Panc1 (cell line): ENCODE results near the gene CRADD. TPM values are rescaled to one million over a fixed set of nuclear protein-coding genes. Genes with fewer than 3 reads are reported as not detected.

Experiments
- ATAC-seq: fragments of 200-7000 bp; cut with Tn5 transposase; 2 replicates; pipeline ENCODE4 v1.9.1; 2020; ENCODE audit warnings: mild to moderate bottlenecking, moderate library complexity
- BruUV-seq: library from RNA; stranded (reverse); fragments of 400-500 nt; replicated peaks from 2 replicates; lab custom pipeline; 2021; lab: Mats Ljungman, UMichigan
- CTCF ChIA-PET: fragments of 300-600 bp; sonication (Branson Sonifier 250); formaldehyde crosslinking; loops from one replicate; lab custom pipeline; 2022; ENCODE audit warnings: antibody characterized with exemption; lab: Charles Lee
- POLR2A ChIA-PET: fragments of 300-600 bp; sonication (Branson Sonifier 250); formaldehyde crosslinking; loops from one replicate; lab custom pipeline; 2022; ENCODE audit warnings: antibody characterized with exemption; lab: Charles Lee
- DNase-seq: peaks from one replicate; pipeline ENCODE4 v3.0.0-alpha.2; 2010; ENCODE audit warnings: low read depth, low spot score
- H3K27ac ChIP-seq: 2 replicates; pipeline ENCODE4 v1.5.1; 2011; ENCODE audit warnings: mild to moderate bottlenecking, low read length, inconsistent platforms
- H3K27me3 ChIP-seq: fragments of 200-500 bp; sonication (Bioruptor generic); 2 replicates; pipeline ENCODE4 v1.6.0; 2014; ENCODE audit warnings: low read length, inconsistent platforms; ENCODE audit not compliant: control insufficient read depth, insufficient read depth
- H3K36me3 ChIP-seq: fragments of 200-500 bp; sonication (Bioruptor generic); 2 replicates; pipeline ENCODE4 v1.5.1; 2014; ENCODE audit warnings: inconsistent platforms, mild to moderate bottlenecking, low read length, moderate library complexity; ENCODE audit not compliant: control insufficient read depth, insufficient read depth
- H3K4me1 ChIP-seq: 2 replicates; pipeline ENCODE4 v1.5.1; 2011; ENCODE audit warnings: inconsistent platforms, mild to moderate bottlenecking, low read length, moderate library complexity; ENCODE audit not compliant: control insufficient read depth, insufficient read depth
- H3K4me3 ChIP-seq, 2 experiments: 2 replicates each; pipeline ENCODE4 v1.5.1; 2011 to 2012; ENCODE audit warnings: low read depth in 2 of 2, low read length in 2 of 2, mild to moderate bottlenecking in 2 of 2, inconsistent platforms in 1 of 2, moderate library complexity in 1 of 2
- H3K9me3 ChIP-seq: fragments of 200-500 bp; sonication (Bioruptor generic); 2 replicates; pipeline ENCODE4 v1.5.1; 2014; ENCODE audit warnings: low read depth, mild to moderate bottlenecking, inconsistent platforms, low read length, moderate library complexity; ENCODE audit not compliant: control insufficient read depth, insufficient read depth
- CTCF ChIP-seq: fragments of 450-650 bp; IDR thresholded peaks from 2 replicates; pipeline ENCODE4 v1.5.1; 2017; ENCODE audit warnings: mild to moderate bottlenecking
- POLR2AphosphoS5 ChIP-seq: IDR thresholded peaks from 2 replicates; pipeline ENCODE4 v1.6.1; 2012; ENCODE audit warnings: mild to moderate bottlenecking, low read depth, low read length, moderate library complexity
- REST ChIP-seq, 2 experiments: IDR thresholded peaks; 2 replicates each; pipeline ENCODE4 v1.6.1; 2011 to 2012; ENCODE audit warnings: low read depth in 2 of 2, control low read depth in 1 of 2, low read length in 1 of 2, mild to moderate bottlenecking in 1 of 2, moderate library complexity in 1 of 2; ENCODE audit not compliant: insufficient read depth in 1 of 2
- SIN3A ChIP-seq: IDR thresholded peaks from 2 replicates; pipeline ENCODE4 v1.6.1; 2012; ENCODE audit warnings: low read depth, mild to moderate bottlenecking, low read length, moderate library complexity, borderline replicate concordance; ENCODE audit not compliant: insufficient read depth
- TCF7L2 ChIP-seq: IDR thresholded peaks from 2 replicates; pipeline ENCODE4 v1.6.1; 2011; ENCODE audit warnings: mild to moderate bottlenecking, low read depth, low read length, inconsistent platforms
- in situ Hi-C: cut with HindIII; loops from 2 replicates; pipeline ENCODE4 v1.10.0; 2016; ENCODE audit warnings: low sequenced_read_pairs, low pct_unique_long_range_greater_than_20kb
- intact Hi-C: fragments of 100-400 bp; cut with micrococcal nuclease; formaldehyde crosslinking; loops from one replicate; pipeline ENCODE4 v1.10.0; 2022; ENCODE audit not compliant: unreplicated experiment
- total RNA-seq: library from RNA; stranded (reverse); gene quantifications from one replicate; pipeline ENCODE4 v1.2.1, GENCODE V29; 2021; ENCODE audit not compliant: unreplicated experiment

Gene CRADD
- total RNA-seq, 1 experiment from 2014 or later = 7.0 TPM

DNA sequence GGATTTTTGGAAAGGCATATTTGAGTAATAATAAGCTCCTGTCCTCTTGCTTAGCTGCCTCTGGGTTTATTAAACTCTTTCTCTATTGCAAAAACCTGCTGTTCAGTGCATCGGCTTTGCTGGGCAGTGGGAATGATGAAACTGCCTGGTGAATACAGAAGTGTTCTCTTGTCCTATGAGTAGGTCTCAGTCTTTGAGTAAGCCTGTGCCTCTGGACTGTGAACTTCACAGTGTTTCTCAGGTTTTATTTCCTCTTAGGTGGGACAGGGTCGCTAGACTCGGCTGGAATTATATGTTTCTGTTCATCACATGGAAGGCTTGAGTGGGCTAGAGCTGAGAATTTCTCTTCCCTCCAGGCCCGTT, 46.4 kb downstream of the CRADD start:
- ChIA-PET CTCF (no interaction called here), POLR2A (no interaction called here)
- no TSS peak for BruUV-seq
- in situ Hi-C loops (no loop called here), intact Hi-C loops (no loop called here)
- TF ChIP-seq REST (IDR thresholded peaks at IDR 0.05; ENCODE audit: insufficient read depth in 1 of 2, low read depth in 2 of 2, low read length in 1 of 2) (no peak), SIN3A (no peak), TCF7L2 (no peak), POLR2AphosphoS5 (no peak), CTCF (no peak)
- H3K27me3 ChIP-seq = no peaks in the 10 kb centered on the region
- H3K27ac ChIP-seq = no peak overlapping the region
- ATAC-seq (no peak), DNase-seq (no peak)
- H3K9me3 ChIP-seq = peaks cover 4% of the 10 kb centered on the region; the same call in 1 of the 2 replicates
- H3K4me1 ChIP-seq = no peaks in the 10 kb centered on the region
- H3K36me3 ChIP-seq = no peaks in the 10 kb centered on the region
- no peak overlapping the region for H3K4me3 ChIP-seq

GRCh38 chr12:93725531-93725930, 48.4 kb downstream of the CRADD start:
- Histone ChIP-seq H3K4me3 (no peak overlapping the region), H3K4me1 (no peaks in the 10 kb centered on the region), H3K36me3 (no peaks in the 10 kb centered on the region), H3K9me3 (no peaks in the 10 kb centered on the region; the same call in 1 of the 2 replicates), H3K27me3 (no peaks in the 10 kb centered on the region), H3K27ac (no peak overlapping the region)
- intact Hi-C loops (no loop called here), in situ Hi-C loops (no loop called here)
- CTCF ChIA-PET = interaction anchor here (0.7 kb wide), 1 partner anchor 47 kb away, joined by 7 read pairs; no protein-coding TSS in a partner anchor
- no peak for DNase-seq
- no TSS peak for BruUV-seq
- no peak for ATAC-seq
- POLR2A ChIA-PET = interaction anchor here (0.6 kb wide), 1 partner anchor 48 kb away, joined by 3 read pairs; the partner anchor contains the start of gene CRADD
- TF ChIP-seq POLR2AphosphoS5 = no peak
- TF ChIP-seq REST (IDR thresholded peaks at IDR 0.05; ENCODE audit: insufficient read depth in 1 of 2, low read depth in 2 of 2, low read length in 1 of 2) = no peak
